Umbilical cord (tissue), 2 donors: Measurements from ENCODE around the gene ESR1. TPM values are rescaled to one million over a fixed set of nuclear protein-coding genes. Genes with fewer than 3 reads are reported as not detected.
"Not testable (repeated sequence)": the region's sequence is repeated elsewhere in the genome, so short reads cannot be mapped to it uniquely, and the experiment has no call there.

Source experiments
- DNase-seq: peaks from one replicate; pipeline ENCODE4 v3.0.0-alpha.2; 2015; ENCODE audit warnings: low spot score
- total RNA-seq: library from RNA; depleted of rRNA; stranded (reverse); fragments of >200 nt; gene quantifications from one replicate; pipeline ENCODE4 v1.2.3, GENCODE V29; 2014; ENCODE audit warnings: low replicate concordance; ENCODE audit not compliant: insufficient read depth

ESR1 gene
- total RNA-seq, 1 donor from 2014 or later = 8.2 TPM

GRCh38 chr6:152129691-152130151, 322.2 kb downstream of the ESR1 start:
- DNase-seq = peak; percentile 45

- DNase-seq = no peak
Measured at GRCh38 chr6:152130441-152130840, 323.0 kb downstream of the ESR1 start.

- no peak for DNase-seq
Measured at GRCh38 chr6:152135755-152136448, 328.4 kb downstream of the ESR1 start.

DNA sequence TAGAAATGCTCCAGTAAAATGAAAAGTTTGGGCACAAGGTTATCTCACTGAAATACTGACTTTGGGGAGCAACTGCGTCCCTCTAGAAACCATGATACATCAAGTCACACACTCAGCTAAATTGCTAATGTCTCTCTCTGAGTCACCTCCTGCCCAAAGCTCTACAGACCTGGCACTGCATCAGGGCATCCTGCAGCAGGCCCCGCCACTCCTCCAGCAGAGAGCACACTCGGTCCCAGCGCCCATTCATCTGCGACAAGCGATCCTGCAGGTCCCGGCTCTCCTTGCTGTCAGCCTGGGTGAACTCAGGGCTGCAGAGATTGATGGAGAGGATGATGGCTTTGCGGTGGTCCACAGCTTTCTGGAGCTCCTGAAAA, 329.0 kb downstream of the ESR1 start:
- no peak for DNase-seq

GRCh38 chr6:152138344-152138743, 330.9 kb downstream of the ESR1 start:
- DNase-seq = not testable (repeated sequence)

- no peak for DNase-seq
Measured at GRCh38 chr6:152142105-152142504, 334.6 kb downstream of the ESR1 start.

DNA sequence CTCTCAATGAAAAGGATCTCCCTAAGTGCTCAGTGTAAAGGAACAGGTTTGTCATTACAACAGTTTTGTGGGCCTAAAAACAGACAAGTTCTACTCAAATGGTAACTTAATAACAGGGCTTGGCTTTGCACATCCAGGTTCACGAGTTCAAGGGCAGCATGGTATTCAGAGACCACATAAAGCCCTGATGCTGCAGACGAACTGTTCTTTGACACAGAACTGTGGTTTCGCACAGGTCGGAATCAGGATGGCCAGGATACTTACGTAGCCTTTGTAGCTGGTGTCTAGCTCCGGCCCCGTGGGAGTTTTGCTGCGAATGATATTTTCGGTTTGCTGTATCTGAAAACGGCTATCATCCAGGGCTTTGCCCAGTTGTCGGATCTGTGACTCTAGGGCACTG, 335.9 kb downstream of the ESR1 start:
- DNase-seq = no peak

DNA sequence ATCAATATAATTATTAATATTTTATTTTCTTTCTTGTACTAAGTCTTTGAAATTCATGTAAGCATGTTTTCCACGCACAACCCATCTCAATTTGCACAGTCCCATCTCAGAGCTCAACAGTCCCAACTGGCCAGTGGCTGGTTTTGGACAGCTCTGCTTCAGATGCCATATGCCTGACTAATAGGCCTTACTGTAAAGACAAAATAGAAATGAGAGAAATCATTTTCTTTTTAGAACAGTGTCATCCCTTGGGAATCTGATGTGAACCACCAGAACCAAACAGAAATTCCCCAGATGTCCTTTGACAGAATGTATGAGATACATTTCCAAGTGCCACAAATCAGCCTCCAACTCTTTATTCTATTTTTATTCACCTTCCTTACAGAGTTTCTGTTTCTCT, 338.9 kb downstream of the ESR1 start:
- peak; percentile 30 for DNase-seq

DNA sequence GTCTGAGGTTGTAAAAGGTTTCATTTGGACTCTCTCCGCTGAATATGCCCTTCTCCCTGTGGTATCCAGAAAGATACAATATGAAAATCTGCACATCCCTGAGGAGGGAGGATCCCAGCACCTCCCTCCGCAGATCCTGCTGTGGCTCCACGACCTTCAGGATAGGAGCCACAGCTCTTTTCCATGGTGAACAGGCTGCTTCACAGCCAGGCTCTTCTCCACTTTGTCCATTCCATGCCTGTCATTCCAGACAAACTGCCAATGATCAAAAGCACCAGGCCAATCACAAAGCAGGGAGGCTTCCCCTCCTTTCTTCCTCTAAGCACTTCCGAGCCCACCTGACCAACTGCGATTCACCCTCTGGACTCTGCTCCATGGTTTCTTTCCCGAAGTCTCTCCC, 339.8 kb downstream of the ESR1 start:
- DNase-seq = no peak

GRCh38 chr6:152148412-152148811, 340.9 kb downstream of the ESR1 start:
- no peak for DNase-seq

GRCh38 chr6:152150196-152150595, 342.7 kb downstream of the ESR1 start:
- DNase-seq = no peak

GRCh38 chr6:152151920-152152319, 344.4 kb downstream of the ESR1 start:
- no peak for DNase-seq

GRCh38 chr6:152154559-152155356, 347.3 kb downstream of the ESR1 start:
- DNase-seq = no peak

- no peak for DNase-seq
Measured at GRCh38 chr6:152155792-152156191, 348.3 kb downstream of the ESR1 start.

DNA sequence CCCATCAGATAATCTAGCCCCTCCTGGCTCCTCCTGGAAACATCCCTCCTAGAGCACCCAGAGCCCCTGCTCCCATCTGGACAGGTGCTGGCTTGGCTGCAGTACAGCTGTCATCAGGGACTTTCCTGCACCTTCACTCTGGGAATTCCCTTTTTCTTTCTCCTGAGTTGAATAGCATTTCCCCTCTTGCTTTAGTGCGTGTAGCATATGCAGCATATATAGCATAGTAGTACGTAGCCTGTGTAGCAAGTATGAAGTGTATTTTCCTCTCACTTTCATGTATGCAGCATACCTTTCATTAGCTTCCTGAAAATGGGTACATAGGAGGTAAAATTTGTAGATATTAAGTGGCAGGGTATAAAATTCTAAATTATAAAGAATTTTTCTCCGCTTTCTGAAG, 352.9 kb downstream of the ESR1 start:
- no peak for DNase-seq

- DNase-seq = no peak
Measured at GRCh38 chr6:152161501-152161900, 354.0 kb downstream of the ESR1 start.

GRCh38 chr6:152164957-152165356, 357.5 kb downstream of the ESR1 start:
- no peak for DNase-seq

- no peak for DNase-seq
Measured at GRCh38 chr6:152166497-152166896, 359.0 kb downstream of the ESR1 start.

- no peak for DNase-seq
Measured at GRCh38 chr6:152166897-152167296, 359.4 kb downstream of the ESR1 start.

- DNase-seq = no peak
Measured at GRCh38 chr6:152167641-152168603, 360.4 kb downstream of the ESR1 start.

DNA sequence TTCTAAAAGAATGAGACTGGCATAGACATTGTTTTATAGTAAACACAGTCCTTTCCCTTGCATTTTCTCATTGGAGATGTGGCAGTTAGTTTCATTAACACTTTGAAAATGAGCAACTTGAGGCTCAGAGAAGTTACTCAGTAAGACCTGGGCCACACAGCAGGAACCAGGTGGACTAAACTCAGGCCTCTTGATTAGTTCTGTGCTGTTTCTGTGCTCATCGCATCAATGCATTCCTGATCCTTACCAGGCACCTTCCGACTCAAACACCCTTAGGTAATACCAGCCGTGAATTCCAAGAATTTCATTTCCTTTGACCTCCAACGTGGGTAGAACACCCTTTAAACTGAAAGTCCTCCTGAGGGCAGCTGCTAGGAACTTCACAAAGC, 362.8 kb downstream of the ESR1 start:
- DNase-seq = no peak
